Osteoblast (primary cell): Measurements from ENCODE around the gene MAGEC3. TPM values are rescaled to one million over a fixed set of nuclear protein-coding genes. Genes with fewer than 3 reads are reported as not detected.

Experiments used
- DNase-seq: peaks from one replicate; pipeline ENCODE4 v3.0.0; 2011; ENCODE audit warnings: low spot score, mixed read lengths; ENCODE audit not compliant: insufficient read length; ENCODE audit errors: missing footprints
- H2AFZ ChIP-seq: 2 replicates; pipeline ENCODE4 v1.6.0; 2011; ENCODE audit warnings: mild to moderate bottlenecking, low read length
- H3K27ac ChIP-seq: 2 replicates; pipeline ENCODE4 v1.5.1; 2011; ENCODE audit warnings: mild to moderate bottlenecking, low read depth, low read length, moderate library complexity
- H3K27me3 ChIP-seq: 2 replicates; pipeline ENCODE4 v1.6.0; 2012; ENCODE audit warnings: mild to moderate bottlenecking, control low read depth, inconsistent platforms, low read length, moderate library complexity; ENCODE audit not compliant: insufficient read depth
- H3K36me3 ChIP-seq: 2 replicates; pipeline ENCODE4 v1.5.1; 2011; ENCODE audit warnings: mild to moderate bottlenecking, low read length, control low read depth, moderate library complexity; ENCODE audit not compliant: insufficient read depth
- H3K4me1 ChIP-seq: 2 replicates; pipeline ENCODE4 v1.5.1; 2011; ENCODE audit warnings: mild to moderate bottlenecking, low read length, control low read depth, moderate library complexity; ENCODE audit not compliant: insufficient read depth
- H3K4me2 ChIP-seq: 2 replicates; pipeline ENCODE4 v1.6.0; 2011; ENCODE audit warnings: mild to moderate bottlenecking, low read length; ENCODE audit not compliant: insufficient read depth
- H3K4me3 ChIP-seq: fragments of 200-600 bp; sonication (generic); 3 replicates; pipeline ENCODE4 v1.5.1; 2012; ENCODE audit warnings: mild to moderate bottlenecking, low read length, inconsistent platforms; ENCODE audit not compliant: insufficient read depth
- H3K79me2 ChIP-seq: 2 replicates; pipeline ENCODE4 v1.6.0; 2012; ENCODE audit warnings: mild to moderate bottlenecking, low read length, control low read depth, inconsistent platforms; ENCODE audit not compliant: insufficient read depth
- H3K9me3 ChIP-seq: 2 replicates; pipeline ENCODE4 v1.5.1; 2011; ENCODE audit warnings: low read depth, low read length, control low read depth
- H4K20me1 ChIP-seq: 2 replicates; pipeline ENCODE4 v1.6.0; 2012; ENCODE audit warnings: mild to moderate bottlenecking, low read length, control low read depth; ENCODE audit not compliant: insufficient read depth
- total RNA-seq: library from RNA; depleted of rRNA; stranded (reverse); fragments of >200 nt; gene quantifications from 2 replicates; pipeline ENCODE4 v1.2.3, GENCODE V29; 2012
- TF ChIP-seq, protein P1 (sequence below): IDR thresholded peaks from 2 replicates; pipeline ENCODE4 v1.5.1; 2011; ENCODE audit warnings: mild to moderate bottlenecking, low read depth, low read length, moderate library complexity; ENCODE audit errors: extremely low read depth

The MAGEC3 gene
- total RNA-seq, 1 donor: not detected

DNA sequence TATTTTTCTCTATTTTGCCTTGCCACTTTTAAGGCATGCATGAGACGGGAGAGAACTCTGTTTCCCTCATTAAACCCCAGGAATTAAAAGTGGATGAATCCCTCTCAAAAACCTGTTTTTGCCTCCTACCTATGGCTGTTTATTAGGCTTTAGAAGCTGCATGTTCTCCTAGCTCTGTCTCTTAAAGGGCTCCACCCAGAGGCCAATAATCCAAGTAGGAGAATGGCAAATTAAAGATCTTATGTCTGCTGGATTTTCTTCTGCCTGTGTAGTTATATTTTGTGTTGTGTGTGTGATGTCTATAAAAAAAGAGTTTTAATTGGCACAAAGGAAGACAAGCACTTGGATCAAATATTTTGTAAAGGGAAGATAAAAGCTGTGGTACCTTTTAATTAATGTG is 98.0 kb downstream of the MAGEC3 start:
- no peak for DNase-seq
- TF ChIP-seq, protein P1, sequence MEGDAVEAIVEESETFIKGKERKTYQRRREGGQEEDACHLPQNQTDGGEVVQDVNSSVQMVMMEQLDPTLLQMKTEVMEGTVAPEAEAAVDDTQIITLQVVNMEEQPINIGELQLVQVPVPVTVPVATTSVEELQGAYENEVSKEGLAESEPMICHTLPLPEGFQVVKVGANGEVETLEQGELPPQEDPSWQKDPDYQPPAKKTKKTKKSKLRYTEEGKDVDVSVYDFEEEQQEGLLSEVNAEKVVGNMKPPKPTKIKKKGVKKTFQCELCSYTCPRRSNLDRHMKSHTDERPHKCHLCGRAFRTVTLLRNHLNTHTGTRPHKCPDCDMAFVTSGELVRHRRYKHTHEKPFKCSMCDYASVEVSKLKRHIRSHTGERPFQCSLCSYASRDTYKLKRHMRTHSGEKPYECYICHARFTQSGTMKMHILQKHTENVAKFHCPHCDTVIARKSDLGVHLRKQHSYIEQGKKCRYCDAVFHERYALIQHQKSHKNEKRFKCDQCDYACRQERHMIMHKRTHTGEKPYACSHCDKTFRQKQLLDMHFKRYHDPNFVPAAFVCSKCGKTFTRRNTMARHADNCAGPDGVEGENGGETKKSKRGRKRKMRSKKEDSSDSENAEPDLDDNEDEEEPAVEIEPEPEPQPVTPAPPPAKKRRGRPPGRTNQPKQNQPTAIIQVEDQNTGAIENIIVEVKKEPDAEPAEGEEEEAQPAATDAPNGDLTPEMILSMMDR: peak; percentile 21

DNA sequence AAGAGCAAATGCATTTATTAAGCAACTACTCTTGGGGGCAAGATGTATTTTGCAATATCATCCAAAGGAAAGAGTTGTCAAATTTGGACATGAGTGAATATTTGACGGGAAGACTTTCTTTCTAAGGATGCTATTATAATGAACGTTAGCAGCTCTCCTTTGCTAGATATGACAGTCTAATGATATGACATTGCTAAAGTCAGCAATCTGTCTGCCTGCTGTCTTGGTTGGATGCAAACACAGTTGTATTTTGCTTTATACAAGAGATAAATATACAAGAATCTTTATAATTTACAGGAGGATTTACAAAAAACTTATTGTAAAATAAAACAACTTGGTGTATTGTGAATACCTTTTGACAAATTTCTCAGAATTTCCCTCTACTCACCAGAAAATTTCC is 103.1 kb downstream of the MAGEC3 start:
- no peak for DNase-seq
- H3K4me2 ChIP-seq: no peak overlapping the region
- H3K79me2 ChIP-seq: no peaks in the 10 kb centered on the region

More for the DNA sequence above, 98.0 kb downstream of the MAGEC3 start:
- H3K36me3 ChIP-seq: no peaks in the 10 kb centered on the region
- no peaks in the 10 kb centered on the region for H4K20me1 ChIP-seq
- no peak overlapping the region for H3K4me3 ChIP-seq
- no peak overlapping the region for H3K4me2 ChIP-seq
- H3K79me2 ChIP-seq: no peaks in the 10 kb centered on the region
- no peaks in the 10 kb centered on the region for H3K4me1 ChIP-seq
- H3K9me3 ChIP-seq: no peaks in the 10 kb centered on the region
- H3K27ac ChIP-seq: no peak overlapping the region
- H2AFZ ChIP-seq: no peak overlapping the region
- H3K27me3 ChIP-seq: no peaks in the 10 kb centered on the region

DNA sequence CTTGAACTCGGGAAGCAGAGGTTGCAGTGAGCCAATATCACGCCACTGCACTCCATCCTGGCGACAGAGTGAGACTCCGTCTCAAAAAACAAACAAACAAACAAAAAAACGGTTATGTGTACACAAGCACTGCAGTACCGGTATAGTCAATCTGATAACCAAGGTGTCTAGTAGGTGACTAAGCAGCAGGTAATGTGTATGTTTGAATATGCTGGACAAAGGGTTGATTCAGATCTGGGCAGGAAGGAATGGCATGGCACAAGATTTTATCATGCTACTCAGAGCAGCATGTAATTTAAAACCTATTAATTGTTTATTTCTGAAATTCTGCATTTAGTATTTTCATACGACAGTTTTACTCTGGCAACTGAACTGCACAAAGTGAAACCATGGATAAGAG is 107.3 kb downstream of the MAGEC3 start:
- Histone ChIP-seq H3K4me1 (no peaks in the 10 kb centered on the region), H3K27ac (no peak overlapping the region), H3K9me3 (no peaks in the 10 kb centered on the region), H3K4me3 (no peak overlapping the region), H3K27me3 (no peaks in the 10 kb centered on the region), H3K36me3 (no peaks in the 10 kb centered on the region), H4K20me1 (no peaks in the 10 kb centered on the region), H3K4me2 (no peak overlapping the region), H2AFZ (no peak overlapping the region), H3K79me2 (no peaks in the 10 kb centered on the region)
- TF ChIP-seq, protein P1: no peak
- no peak for DNase-seq

More for the DNA sequence above, 103.1 kb downstream of the MAGEC3 start:
- Histone ChIP-seq H3K27ac (no peak overlapping the region), H3K27me3 (no peaks in the 10 kb centered on the region), H3K4me3 (no peak overlapping the region), H3K36me3 (no peaks in the 10 kb centered on the region), H4K20me1 (no peaks in the 10 kb centered on the region), H3K4me1 (no peaks in the 10 kb centered on the region), H3K9me3 (no peaks in the 10 kb centered on the region), H2AFZ (no peak overlapping the region)
- TF ChIP-seq, protein P1: no peak

DNA sequence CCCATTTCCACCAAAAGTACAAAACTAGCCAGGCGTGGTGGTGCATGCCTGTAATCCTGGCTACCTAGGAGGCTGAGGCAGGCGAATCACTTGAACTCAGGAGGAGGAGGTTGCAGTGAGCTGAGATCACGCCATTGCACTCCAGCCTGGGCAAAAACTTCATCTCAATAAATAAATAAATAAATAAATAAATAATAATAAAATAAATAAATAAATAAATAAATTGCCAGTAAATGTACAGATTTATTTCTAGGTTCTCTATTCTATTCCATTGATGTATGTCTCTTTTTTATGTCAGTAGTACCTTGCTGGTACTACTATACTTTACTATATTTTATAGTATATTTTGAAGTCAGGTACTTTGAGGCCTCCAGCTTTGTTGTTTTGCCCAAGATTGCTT is 109.2 kb downstream of the MAGEC3 start:
- H3K9me3 ChIP-seq: no peaks in the 10 kb centered on the region
- H3K36me3 ChIP-seq: no peaks in the 10 kb centered on the region
- H3K4me2 ChIP-seq: no peak overlapping the region
- no peaks in the 10 kb centered on the region for H3K4me1 ChIP-seq
- no peaks in the 10 kb centered on the region for H3K79me2 ChIP-seq
- H4K20me1 ChIP-seq: no peaks in the 10 kb centered on the region
- no peak overlapping the region for H3K4me3 ChIP-seq
- TF ChIP-seq, protein P1: no peak
- H2AFZ ChIP-seq: no peak overlapping the region
- no peak overlapping the region for H3K27ac ChIP-seq
- H3K27me3 ChIP-seq: no peaks in the 10 kb centered on the region
- no peak for DNase-seq

Other genes starting within 250 kb of the MAGEC3 start
- 0.29 TPM in 1 of 2 replicates, not detected in the other for gene SPANXA2, start 248.6 kb upstream of the MAGEC3 start, total RNA-seq
- not detected in 2 replicates for gene SPANXD, start 139.6 kb upstream of the MAGEC3 start, total RNA-seq
- not detected in 2 replicates for gene MAGEC1, start 65.6 kb downstream of the MAGEC3 start, total RNA-seq